Measurements from ENCODE around the gene TUBB4B.

GRCh38 chr9:137253717-137254623 lies 12.9 kb downstream of the TUBB4B start:
- TF ChIP-seq CTCF (IDR thresholded peaks at IDR 0.05), result no peak
- TF ChIP-seq POLR2A (IDR thresholded peaks at IDR 0.05), result no peak

All from thyroid gland (tissue), 4 donors.